HG03045 (cell line): ENCODE results near the gene ZBTB40.

Experiments used
- ATAC-seq: cut with Tn5 transposase; IDR thresholded peaks from one replicate; pipeline ENCODE4 v1.9.1; 2021; ENCODE audit warnings: mild to moderate bottlenecking, moderate library complexity; ENCODE audit not compliant: unreplicated experiment

The ZBTB40 gene

GRCh38 chr1:22451702-22452480 is at the start of gene ZBTB40:
Gene ZBTB40 (plus strand): TSS chr1:22451851. CDS start chr1:22489949, 38,098 bp downstream.
- peak; percentile 87 for ATAC-seq

- ATAC-seq = no peak
These were observed 49.1 kb upstream of the ZBTB40 start for GRCh38 chr1:22402356-22403053.

- ATAC-seq = no peak
These were observed 47.2 kb upstream of the ZBTB40 start for GRCh38 chr1:22404486-22404885.

GRCh38 chr1:22406722-22407495 is 44.7 kb upstream of the ZBTB40 start:
- ATAC-seq = no peak

GRCh38 chr1:22408230-22408629 is 43.4 kb upstream of the ZBTB40 start:
- ATAC-seq = no peak

GRCh38 chr1:22410401-22410800 is 41.2 kb upstream of the ZBTB40 start:
- no peak for ATAC-seq

GRCh38 chr1:22410928-22411495 is 40.6 kb upstream of the ZBTB40 start:
- ATAC-seq = no peak

GRCh38 chr1:22411589-22411988 is 40.1 kb upstream of the ZBTB40 start:
- no peak for ATAC-seq

GRCh38 chr1:22412932-22413727 is 38.5 kb upstream of the ZBTB40 start:
- no peak for ATAC-seq

GRCh38 chr1:22413799-22414198 is 37.9 kb upstream of the ZBTB40 start:
- no peak for ATAC-seq

- no peak for ATAC-seq
These were observed 37.4 kb upstream of the ZBTB40 start for GRCh38 chr1:22414244-22414751.

- no peak for ATAC-seq
These were observed 36.2 kb upstream of the ZBTB40 start for GRCh38 chr1:22415489-22415888.

- no peak for ATAC-seq
These were observed 34.8 kb upstream of the ZBTB40 start for GRCh38 chr1:22416555-22417454.

GRCh38 chr1:22417466-22417865 is 34.2 kb upstream of the ZBTB40 start:
- no peak for ATAC-seq

GRCh38 chr1:22418312-22418711 is 33.3 kb upstream of the ZBTB40 start:
- ATAC-seq = no peak

- no peak for ATAC-seq
These were observed 32.7 kb upstream of the ZBTB40 start for GRCh38 chr1:22418933-22419382.

- ATAC-seq = no peak
These were observed 31.1 kb upstream of the ZBTB40 start for GRCh38 chr1:22420455-22421053.

GRCh38 chr1:22426781-22427180 is 24.9 kb upstream of the ZBTB40 start:
- ATAC-seq = no peak

GRCh38 chr1:22428672-22429071 is 23.0 kb upstream of the ZBTB40 start:
- ATAC-seq = no peak
